HG02970 (cell line): Measurements from ENCODE around the gene TASP1.
"Not testable (repeated sequence)": the region's sequence is repeated elsewhere in the genome, so short reads cannot be mapped to it uniquely, and the experiment has no call there.

Experiments
- ATAC-seq: cut with Tn5 transposase; IDR thresholded peaks from one replicate; pipeline ENCODE4 v1.9.1; 2021; ENCODE audit warnings: mild to moderate bottlenecking, moderate library complexity, moderate number of reproducible peaks; ENCODE audit not compliant: unreplicated experiment, low FRiP score

Gene TASP1

DNA sequence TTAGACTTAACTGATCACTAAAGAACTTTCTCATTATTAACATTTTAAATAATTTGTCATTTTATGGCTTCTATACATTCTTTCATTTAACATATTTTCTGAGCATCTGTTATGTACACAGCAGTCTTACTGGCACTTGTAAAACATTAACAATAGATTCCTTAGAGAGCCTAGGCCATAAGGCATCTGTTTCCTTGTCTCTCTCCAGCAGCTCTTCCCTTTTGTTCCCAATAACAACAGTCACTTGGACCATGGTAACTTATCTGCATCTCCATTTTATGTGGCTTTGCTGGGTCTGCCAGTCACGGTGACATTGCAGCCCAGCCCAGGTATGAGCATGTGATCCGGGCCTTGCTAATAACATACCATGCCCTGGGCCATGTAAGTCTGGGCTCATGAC is 11.7 kb upstream of the TASP1 start:
- ATAC-seq: no peak

- no peak for ATAC-seq
Observed at GRCh38 chr20:13648291-13649228, 9.8 kb upstream of the TASP1 start.

DNA sequence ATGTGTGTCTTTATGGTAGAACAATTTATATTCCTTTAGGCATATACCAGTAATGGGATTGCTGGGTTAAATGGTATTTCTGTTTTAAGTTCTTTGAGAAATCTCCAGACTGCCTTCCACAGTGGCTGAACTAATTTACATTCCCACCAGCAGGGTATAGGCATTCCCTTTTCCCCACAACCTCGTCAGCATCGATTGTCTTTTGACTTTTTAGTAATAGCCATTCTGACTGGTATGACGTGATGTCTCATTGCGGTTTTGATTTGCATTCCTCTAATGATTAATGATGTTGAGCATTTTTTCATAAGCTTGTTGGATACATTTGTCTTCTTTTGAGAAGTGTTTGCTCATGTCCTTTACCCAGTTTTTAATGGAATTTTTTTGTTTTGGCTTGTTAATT is 5.3 kb upstream of the TASP1 start:
- no peak for ATAC-seq

DNA sequence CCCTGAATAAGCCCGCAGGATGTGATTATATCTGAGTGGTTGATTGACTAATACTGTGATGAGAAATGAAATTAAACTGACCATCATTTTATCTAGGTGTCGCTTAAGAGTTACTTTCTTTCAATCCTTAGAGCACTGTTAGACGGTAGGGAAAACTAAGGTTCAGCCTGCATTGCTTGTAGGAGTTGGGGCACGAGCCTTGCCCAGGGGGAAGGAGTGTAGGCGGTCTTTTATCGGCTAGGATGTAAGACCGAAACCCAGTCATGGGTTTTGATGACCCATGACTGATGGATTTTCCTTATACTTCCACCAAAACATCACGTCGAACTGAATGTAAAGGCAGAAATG is 392 bp upstream of the TASP1 start:
- no peak for ATAC-seq

DNA sequence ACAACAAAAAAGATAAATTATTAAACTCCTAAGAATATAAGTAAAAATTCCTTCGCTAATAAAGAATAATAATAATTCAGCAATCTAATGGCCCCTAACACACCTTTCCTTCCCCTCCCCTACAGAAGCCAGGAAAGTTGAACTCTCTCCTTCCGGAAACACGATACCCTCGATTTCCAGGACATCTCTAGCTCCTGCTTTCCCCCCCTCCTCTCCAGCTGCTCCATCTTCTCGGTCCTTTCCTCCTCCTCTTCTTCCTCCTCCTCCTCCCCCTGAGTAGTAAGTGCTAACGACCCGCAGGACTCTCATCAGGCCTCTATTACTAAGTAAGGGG is 603 bp downstream of the TASP1 start:
- ATAC-seq: no peak

DNA sequence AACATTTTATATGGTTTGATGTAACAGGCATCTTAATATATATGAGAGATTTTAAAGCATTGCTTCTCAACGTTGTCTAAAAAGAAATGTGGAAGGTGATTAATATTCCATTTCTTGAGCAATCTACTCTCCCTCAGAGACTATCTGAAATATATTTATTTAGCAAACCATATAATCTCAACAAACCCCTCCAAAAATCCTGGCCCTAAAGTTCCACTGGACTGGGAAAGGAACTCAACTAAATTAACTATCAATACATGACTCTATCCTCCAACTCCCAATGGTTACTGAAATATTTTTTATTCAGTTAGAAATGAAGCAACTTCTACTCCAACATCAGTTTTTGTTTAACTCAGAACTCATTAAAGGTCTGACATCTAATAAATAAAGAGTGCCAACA is 6.3 kb downstream of the TASP1 start:
- no peak for ATAC-seq

GRCh38 chr20:13627525-13627924 is 11.2 kb downstream of the TASP1 start:
- ATAC-seq: not testable (repeated sequence)

DNA sequence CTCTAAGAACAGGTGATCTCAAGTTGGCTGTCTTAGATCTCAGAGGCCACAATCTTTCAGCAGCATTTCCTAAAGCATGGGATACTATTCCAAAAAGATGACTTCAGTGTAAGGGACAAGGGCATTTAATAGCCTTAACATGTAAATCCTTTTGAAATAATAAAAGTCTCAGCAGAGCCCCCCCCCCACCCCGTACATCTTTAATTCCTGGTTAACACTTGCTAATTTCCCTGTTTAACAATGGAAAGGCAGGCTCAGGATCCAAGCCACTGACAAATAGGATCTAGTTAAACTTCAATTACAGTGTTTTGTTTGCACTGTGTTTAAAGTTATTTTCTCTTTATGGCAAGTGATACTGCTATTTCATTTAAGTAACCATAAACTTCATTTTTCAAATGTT is 12.0 kb downstream of the TASP1 start:
- no peak for ATAC-seq

DNA sequence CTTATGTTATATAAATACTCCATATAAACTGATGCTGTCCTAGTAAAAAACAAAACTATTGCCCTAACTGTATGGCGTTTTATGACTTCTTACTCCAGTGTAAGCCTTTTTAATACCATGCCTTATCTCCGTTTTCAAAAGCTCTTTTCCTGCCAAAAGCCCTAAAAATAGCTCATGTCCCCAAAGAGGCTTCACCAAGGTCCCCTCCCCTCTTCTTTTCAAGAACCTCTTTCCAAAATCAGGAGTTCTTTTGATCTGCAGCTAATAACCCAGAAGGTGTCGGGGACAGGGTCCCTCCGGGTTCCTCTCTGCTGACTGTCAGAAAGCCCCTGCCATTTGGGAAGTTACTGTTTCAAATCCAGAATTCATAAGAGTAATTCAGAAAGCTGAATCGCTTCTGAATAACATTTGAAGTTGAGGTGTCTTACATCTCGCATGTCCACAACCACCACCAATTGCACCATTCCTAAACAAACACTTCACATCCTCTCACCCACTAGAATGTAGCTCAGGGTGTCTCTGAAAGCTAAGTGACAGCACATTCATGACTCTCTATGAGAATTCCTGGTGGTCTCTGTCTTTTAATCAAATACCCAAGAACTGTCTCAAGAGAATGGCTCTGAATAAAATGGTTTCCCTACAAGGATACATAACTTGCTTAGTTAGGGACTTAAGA is 13.3 kb downstream of the TASP1 start:
- ATAC-seq: no peak

DNA sequence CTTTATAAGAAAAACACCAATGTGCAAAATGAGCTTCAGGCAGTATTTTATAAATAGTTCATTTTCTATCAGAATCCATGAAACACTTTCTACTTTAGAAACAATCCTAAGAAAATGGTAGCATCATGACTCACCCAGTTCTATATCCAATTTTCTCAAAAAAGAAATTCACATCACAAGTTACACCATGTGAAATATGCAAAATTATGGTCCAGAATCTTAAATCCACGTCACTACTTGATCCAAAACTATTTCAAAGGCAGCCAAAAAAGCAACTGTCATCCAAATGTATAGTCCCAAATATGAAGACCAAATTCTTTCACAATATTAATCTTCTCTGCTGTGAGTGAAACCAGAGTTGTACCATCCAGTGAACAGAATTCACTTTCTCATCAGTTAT is 19.3 kb downstream of the TASP1 start:
- ATAC-seq: not testable (repeated sequence)

- not testable (repeated sequence) for ATAC-seq
Observed at GRCh38 chr20:13618456-13618855, 20.3 kb downstream of the TASP1 start.

- not testable (repeated sequence) for ATAC-seq
Observed at GRCh38 chr20:13617585-13617984, 21.1 kb downstream of the TASP1 start.

- ATAC-seq: not testable (repeated sequence)
Observed at GRCh38 chr20:13616713-13617112, 22.0 kb downstream of the TASP1 start.

- ATAC-seq: no peak
Observed at GRCh38 chr20:13613917-13614316, 24.8 kb downstream of the TASP1 start.

GRCh38 chr20:13611611-13612125 is 27.1 kb downstream of the TASP1 start:
- ATAC-seq: no peak

DNA sequence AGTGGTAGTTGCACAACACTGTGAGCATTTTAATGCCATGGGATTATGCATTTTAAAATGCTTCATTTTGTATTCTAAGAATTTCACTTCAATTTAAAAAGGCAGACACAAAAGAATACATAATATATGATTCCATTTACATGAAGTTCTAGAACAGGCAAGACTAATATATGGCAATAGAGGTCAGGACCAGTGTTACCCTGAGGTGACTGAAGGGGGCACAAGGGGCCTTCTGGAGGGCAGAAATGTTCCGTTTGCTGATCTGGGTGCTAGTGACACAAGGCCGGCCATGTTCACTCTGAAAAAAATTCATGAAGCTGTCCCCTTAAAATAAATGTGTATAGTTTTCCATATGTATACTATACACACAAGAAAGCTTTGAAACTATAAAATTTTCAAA is 28.5 kb downstream of the TASP1 start:
- no peak for ATAC-seq

DNA sequence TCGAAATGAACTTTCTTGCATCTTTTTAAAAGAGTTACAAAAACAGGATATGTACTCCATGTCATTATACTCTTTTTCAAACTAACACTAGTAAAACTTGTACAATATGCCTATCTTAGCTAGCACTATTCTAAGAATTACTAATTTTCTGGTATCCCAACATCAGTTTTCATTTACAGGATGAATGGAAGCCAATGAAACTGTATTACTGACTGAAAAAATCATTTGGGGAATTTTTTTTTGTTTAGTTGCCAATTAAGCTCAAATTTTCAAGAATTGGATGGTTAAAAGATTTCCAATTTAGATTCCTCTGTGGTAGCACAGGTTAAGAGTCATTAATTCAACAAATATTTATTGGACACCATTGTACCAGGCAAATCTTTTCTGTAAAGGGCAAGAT is 30.7 kb downstream of the TASP1 start:
- no peak for ATAC-seq

GRCh38 chr20:13593423-13593822 is 45.3 kb downstream of the TASP1 start:
- not testable (repeated sequence) for ATAC-seq

DNA sequence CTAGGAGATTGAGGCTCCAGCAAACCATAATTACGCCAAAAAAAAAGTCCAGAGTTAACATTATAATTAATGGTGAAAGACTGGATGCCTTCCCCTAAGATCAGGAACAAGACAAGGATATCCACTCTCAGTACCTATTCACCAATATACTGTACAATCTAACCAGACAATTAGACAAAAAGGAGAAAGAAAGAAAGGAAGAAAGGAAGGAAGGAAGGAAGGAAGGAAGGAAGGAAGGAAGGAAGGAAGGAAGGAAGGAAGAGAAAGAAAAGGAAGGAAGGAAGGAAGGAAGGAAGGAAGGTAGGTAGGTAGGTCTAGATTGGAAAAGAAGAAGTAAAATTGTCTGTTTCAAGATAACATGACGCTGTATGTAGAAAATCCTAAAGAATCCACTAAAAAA is 50.7 kb downstream of the TASP1 start:
- no peak for ATAC-seq

DNA sequence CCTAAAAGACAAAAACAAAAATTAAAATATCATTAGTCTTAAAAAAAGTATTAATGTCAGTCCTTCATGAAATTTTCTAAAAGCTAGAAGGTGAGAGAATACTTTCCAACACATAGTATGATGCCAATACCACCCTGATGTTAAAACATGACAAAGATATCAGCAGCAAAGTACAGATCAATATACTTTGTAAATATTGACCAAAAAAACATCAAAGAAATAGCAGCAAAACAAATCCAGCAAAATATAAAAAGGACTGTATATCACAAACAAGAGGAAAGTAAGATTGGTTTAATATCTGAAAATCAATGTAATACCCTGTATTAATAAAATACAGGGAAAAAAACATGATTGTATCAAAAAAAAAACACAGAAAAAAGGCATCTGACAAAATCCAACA is 51.4 kb downstream of the TASP1 start:
- no peak for ATAC-seq

GRCh38 chr20:13586133-13586532 is 52.6 kb downstream of the TASP1 start:
- no peak for ATAC-seq

DNA sequence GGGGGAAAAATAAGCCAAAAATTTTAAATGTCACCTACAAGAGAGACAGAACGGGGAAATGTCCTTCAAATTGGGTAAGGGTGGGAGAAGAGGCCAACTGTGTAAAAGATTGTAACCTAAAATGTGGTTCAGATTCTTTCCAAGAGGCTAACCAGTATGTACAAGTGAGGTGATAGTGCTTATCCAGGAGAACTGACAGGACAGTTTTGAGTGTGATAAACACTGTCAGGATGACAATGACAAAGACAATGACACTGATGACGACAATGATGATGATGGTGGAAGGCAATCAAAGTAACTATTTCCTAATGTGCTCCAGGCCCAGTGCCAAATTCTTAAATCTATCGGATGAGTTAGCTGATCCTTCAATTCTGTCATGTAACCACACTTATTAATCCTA is 57.3 kb downstream of the TASP1 start:
- ATAC-seq: no peak
